Ectodermal cell (in vitro differentiated cells): ENCODE data around the gene CORIN. TPM values are rescaled to one million over a fixed set of nuclear protein-coding genes. Genes with fewer than 3 reads are reported as not detected.

ENCODE experiments used
- H3K27ac ChIP-seq: 2 replicates; pipeline ENCODE4 v1.7.0; 2013; ENCODE audit warnings: mild to moderate bottlenecking, low read depth, low read length; ENCODE audit not compliant: insufficient read depth, poor library complexity, severe bottlenecking
- H3K27me3 ChIP-seq: 2 replicates; pipeline ENCODE4 v1.7.0; 2013; ENCODE audit warnings: mild to moderate bottlenecking, low read length; ENCODE audit not compliant: insufficient read depth, control insufficient read depth, poor library complexity, severe bottlenecking
- H3K36me3 ChIP-seq: one replicate; pipeline ENCODE4 v1.7.0; 2013; ENCODE audit warnings: low read length; ENCODE audit not compliant: control insufficient read depth, insufficient read depth
- H3K4me1 ChIP-seq: one replicate; pipeline ENCODE4 v1.7.0; 2013; ENCODE audit warnings: low read length; ENCODE audit not compliant: control insufficient read depth, insufficient read depth
- H3K4me3 ChIP-seq: 2 replicates; pipeline ENCODE4 v1.7.0; 2013; ENCODE audit warnings: low read depth, low read length, control low read depth; ENCODE audit not compliant: insufficient read depth
- H3K9me3 ChIP-seq: 2 replicates; pipeline ENCODE4 v1.7.0; 2013; ENCODE audit warnings: mild to moderate bottlenecking, low read length, moderate library complexity; ENCODE audit not compliant: control insufficient read depth
- WGBS, 2 experiments: methylation state at CpG; one replicate each; pipeline ENCODE4 v1.1.7; 2013; ENCODE audit warnings: missing lambda C conversion rate in 2 of 2; 5-methylcytosine and 5-hydroxymethylcytosine counted together
- polyA plus RNA-seq, 4 experiments: library from polyadenylated mRNA; stranded (reverse); fragments of 50-300 nt; gene quantifications; one replicate each; pipeline ENCODE4 v1.2.3, GENCODE V29; 2013

Gene CORIN
- not detected for polyA plus RNA-seq (2013, experiment 1 of 4)
- not detected for polyA plus RNA-seq (2013, experiment 2 of 4)
- polyA plus RNA-seq (2013, experiment 3 of 4): 0.32 TPM
- polyA plus RNA-seq (2013, experiment 4 of 4): 0.24 TPM

- peaks cover 28% of the 10 kb centered on the region for H3K27me3 ChIP-seq
- WGBS, 2 experiments: 8 to 11% methylated on average over 15 to 16 of the region's 16 CpGs
- no peak within 1 kb of the TSS for H3K27ac ChIP-seq
- H3K36me3 ChIP-seq: no peaks in the 10 kb centered on the region
- no peaks in the 10 kb centered on the region for H3K4me1 ChIP-seq
- H3K4me3 ChIP-seq: peak within 1 kb of the TSS; percentile 47
- no peaks in the 10 kb centered on the region for H3K9me3 ChIP-seq
These were observed at the start of gene CORIN for GRCh38 chr4:47837908-47838294. Gene CORIN, minus strand, starts transcription at chr4:47838067. Its CDS starts 118 bp downstream, at chr4:47837949.

- Histone ChIP-seq H3K27ac (no peak overlapping the region), H3K36me3 (peaks cover 16% of the 10 kb centered on the region), H3K9me3 (no peaks in the 10 kb centered on the region), H3K4me1 (no peaks in the 10 kb centered on the region), H3K27me3 (no peaks in the 10 kb centered on the region), H3K4me3 (no peak overlapping the region)
- 89 to 100% methylated on average over 1 of the region's 3 CpGs for WGBS, 2 experiments
These were observed 44.4 kb upstream of the CORIN start for GRCh38 chr4:47882228-47882627.

- Histone ChIP-seq H3K27me3 (no peaks in the 10 kb centered on the region), H3K9me3 (no peaks in the 10 kb centered on the region), H3K4me3 (no peak overlapping the region), H3K4me1 (no peaks in the 10 kb centered on the region), H3K27ac (no peak overlapping the region), H3K36me3 (peaks cover 24% of the 10 kb centered on the region)
These were observed 41.6 kb upstream of the CORIN start for GRCh38 chr4:47879458-47879857.

GRCh38 chr4:47876784-47877546 is 39.1 kb upstream of the CORIN start:
- H3K4me3 ChIP-seq: no peak overlapping the region
- peaks cover 37% of the 10 kb centered on the region for H3K36me3 ChIP-seq
- H3K4me1 ChIP-seq: no peaks in the 10 kb centered on the region
- no peak overlapping the region for H3K27ac ChIP-seq
- 95 to 97% methylated on average over 2 to 3 of the region's 3 CpGs for WGBS, 2 experiments
- no peaks in the 10 kb centered on the region for H3K27me3 ChIP-seq
- H3K9me3 ChIP-seq: no peaks in the 10 kb centered on the region

- no peaks in the 10 kb centered on the region for H3K9me3 ChIP-seq
- no peak overlapping the region for H3K27ac ChIP-seq
- no peak overlapping the region for H3K4me3 ChIP-seq
- H3K36me3 ChIP-seq: peaks cover 37% of the 10 kb centered on the region
- no peaks in the 10 kb centered on the region for H3K4me1 ChIP-seq
- no peaks in the 10 kb centered on the region for H3K27me3 ChIP-seq
These were observed 38.4 kb upstream of the CORIN start for GRCh38 chr4:47876310-47876709.

GRCh38 chr4:47873877-47874541 is 36.1 kb upstream of the CORIN start:
- 95 to 96% methylated on average over 3 of the region's 3 CpGs for WGBS, 2 experiments
- peaks cover 37% of the 10 kb centered on the region for H3K36me3 ChIP-seq
- H3K27me3 ChIP-seq: no peaks in the 10 kb centered on the region
- H3K4me3 ChIP-seq: no peak overlapping the region
- no peak overlapping the region for H3K27ac ChIP-seq
- H3K4me1 ChIP-seq: no peaks in the 10 kb centered on the region
- no peaks in the 10 kb centered on the region for H3K9me3 ChIP-seq

- Histone ChIP-seq H3K9me3 (no peaks in the 10 kb centered on the region), H3K27ac (no peak overlapping the region), H3K4me1 (no peaks in the 10 kb centered on the region), H3K36me3 (no peaks in the 10 kb centered on the region), H3K4me3 (no peak overlapping the region), H3K27me3 (no peaks in the 10 kb centered on the region)
- 69% methylated on average over 4 of the region's 4 CpGs for WGBS, 2 experiments
These were observed 25.6 kb upstream of the CORIN start for GRCh38 chr4:47863486-47863885.

- Histone ChIP-seq H3K4me3 (no peak overlapping the region), H3K4me1 (no peaks in the 10 kb centered on the region), H3K36me3 (no peaks in the 10 kb centered on the region), H3K27me3 (no peaks in the 10 kb centered on the region), H3K27ac (no peak overlapping the region), H3K9me3 (no peaks in the 10 kb centered on the region)
- WGBS, 2 experiments: 92 to 100% methylated on average over 3 of the region's 3 CpGs
These were observed 24.4 kb upstream of the CORIN start for GRCh38 chr4:47862297-47862696.

GRCh38 chr4:47860305-47860704 is 22.4 kb upstream of the CORIN start:
- Histone ChIP-seq H3K27me3 (no peaks in the 10 kb centered on the region), H3K9me3 (no peaks in the 10 kb centered on the region), H3K36me3 (no peaks in the 10 kb centered on the region), H3K4me3 (no peak overlapping the region), H3K27ac (no peak overlapping the region), H3K4me1 (no peaks in the 10 kb centered on the region)
- WGBS, 2 experiments: 91% methylated on average over 1 of the region's 1 CpG; no CpG with 5 or more reads in 1 of the 2 experiments

GRCh38 chr4:47858006-47858405 is 20.1 kb upstream of the CORIN start:
- 93 to 94% methylated on average over 2 of the region's 2 CpGs for WGBS, 2 experiments
- H3K36me3 ChIP-seq: no peaks in the 10 kb centered on the region

More at GRCh38 chr4:47858006-47858405, 20.1 kb upstream of the CORIN start:
- Histone ChIP-seq H3K27me3 (no peaks in the 10 kb centered on the region), H3K4me3 (no peak overlapping the region), H3K9me3 (no peaks in the 10 kb centered on the region), H3K27ac (no peak overlapping the region), H3K4me1 (no peaks in the 10 kb centered on the region)
